Measurements from ENCODE around the gene HDAC9.

The HDAC9 gene

DNA sequence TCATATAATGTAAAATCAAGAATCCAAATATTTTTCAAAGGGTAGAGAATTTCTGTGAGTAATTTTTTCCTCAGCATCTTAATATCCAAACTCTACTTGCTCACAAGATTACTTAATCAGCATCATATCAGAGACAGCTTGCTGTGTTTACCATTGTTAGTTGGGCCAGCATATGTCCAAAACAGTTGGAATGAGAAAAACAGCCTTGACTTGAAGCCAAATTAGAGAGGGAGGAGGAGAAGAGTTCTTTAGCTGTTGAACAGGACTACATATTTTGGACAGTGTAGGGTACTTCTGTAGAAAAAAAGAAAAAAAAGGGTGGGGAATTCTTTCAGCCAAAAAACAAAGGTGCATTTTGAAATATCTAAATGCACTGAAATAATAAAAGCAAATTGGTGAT, 69.8 kb downstream of the HDAC9 start:
- TF ChIP-seq, protein P1, sequence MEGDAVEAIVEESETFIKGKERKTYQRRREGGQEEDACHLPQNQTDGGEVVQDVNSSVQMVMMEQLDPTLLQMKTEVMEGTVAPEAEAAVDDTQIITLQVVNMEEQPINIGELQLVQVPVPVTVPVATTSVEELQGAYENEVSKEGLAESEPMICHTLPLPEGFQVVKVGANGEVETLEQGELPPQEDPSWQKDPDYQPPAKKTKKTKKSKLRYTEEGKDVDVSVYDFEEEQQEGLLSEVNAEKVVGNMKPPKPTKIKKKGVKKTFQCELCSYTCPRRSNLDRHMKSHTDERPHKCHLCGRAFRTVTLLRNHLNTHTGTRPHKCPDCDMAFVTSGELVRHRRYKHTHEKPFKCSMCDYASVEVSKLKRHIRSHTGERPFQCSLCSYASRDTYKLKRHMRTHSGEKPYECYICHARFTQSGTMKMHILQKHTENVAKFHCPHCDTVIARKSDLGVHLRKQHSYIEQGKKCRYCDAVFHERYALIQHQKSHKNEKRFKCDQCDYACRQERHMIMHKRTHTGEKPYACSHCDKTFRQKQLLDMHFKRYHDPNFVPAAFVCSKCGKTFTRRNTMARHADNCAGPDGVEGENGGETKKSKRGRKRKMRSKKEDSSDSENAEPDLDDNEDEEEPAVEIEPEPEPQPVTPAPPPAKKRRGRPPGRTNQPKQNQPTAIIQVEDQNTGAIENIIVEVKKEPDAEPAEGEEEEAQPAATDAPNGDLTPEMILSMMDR (IDR thresholded peaks at IDR 0.05), result no peak
- TF ChIP-seq ZFX (IDR thresholded peaks at IDR 0.05; ENCODE audit: borderline replicate concordance), result no peak
- no peak overlapping the region for H3K27ac ChIP-seq

DNA sequence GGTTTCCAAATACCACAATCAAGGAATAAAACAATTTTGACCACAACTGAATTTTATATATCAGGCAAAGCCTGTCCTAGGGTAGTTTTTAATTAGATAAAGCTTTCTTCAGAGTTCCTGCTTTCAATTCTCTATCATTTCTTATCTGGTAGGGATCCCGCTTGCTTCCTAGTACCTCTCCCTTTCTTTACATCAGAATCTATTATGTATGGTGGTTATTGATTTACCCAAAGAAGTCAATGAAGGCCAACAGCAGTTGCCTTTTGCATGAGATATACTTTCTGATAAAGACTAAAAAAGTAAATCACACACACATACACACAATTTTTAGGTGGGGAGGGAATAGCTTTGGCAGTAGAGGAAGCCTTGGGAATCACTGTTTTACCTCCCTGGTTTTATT, 70.7 kb downstream of the HDAC9 start:
- TF ChIP-seq, protein P1 (IDR thresholded peaks at IDR 0.05), result no peak
- TF ChIP-seq ZFX (IDR thresholded peaks at IDR 0.05; ENCODE audit: borderline replicate concordance), result no peak
- no peak overlapping the region for H3K27ac ChIP-seq

DNA sequence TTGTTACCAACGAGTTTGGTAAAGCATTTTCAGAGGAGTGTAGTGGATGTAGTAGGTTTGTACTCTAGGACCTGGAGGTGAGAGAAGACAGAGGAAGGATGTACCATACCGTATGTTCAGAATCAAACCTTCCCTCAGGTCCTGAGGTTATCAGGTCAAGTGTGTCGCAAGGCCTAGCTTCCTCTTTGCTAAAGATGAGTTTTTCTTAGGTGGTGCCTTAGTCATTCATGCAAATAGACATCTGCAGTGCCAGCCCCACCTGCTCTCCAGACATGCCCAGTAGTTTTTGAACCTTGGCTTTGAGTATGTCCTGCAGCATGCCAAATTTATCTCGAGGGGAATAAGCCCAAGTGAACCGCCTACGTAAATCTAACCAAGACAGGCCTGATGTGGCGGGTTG, 71.3 kb downstream of the HDAC9 start:
- H3K27ac ChIP-seq, result no peak overlapping the region
- TF ChIP-seq, protein P1 (IDR thresholded peaks at IDR 0.05), result no peak
- TF ChIP-seq ZFX (IDR thresholded peaks at IDR 0.05; ENCODE audit: borderline replicate concordance), result no peak

DNA sequence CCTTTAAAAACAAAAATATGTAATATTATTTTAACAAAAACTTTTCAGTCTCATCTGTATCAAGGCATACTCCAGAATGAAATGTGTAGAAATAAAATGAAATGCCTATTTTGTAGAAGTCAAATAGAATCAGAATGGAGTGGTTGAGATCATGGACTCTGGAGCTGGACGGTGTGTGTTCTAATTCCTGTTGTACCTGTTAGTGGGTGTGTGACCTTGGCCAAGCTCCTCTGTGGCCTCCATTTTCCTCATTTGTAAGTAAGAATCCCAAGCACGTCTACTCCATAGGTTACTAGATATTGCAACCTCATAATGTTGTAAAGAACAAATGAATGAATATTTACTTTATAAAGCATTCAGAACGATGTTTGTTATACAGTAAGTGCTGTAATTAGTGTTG, 74.9 kb downstream of the HDAC9 start:
- TF ChIP-seq, protein P1 (IDR thresholded peaks at IDR 0.05), result no peak
- TF ChIP-seq ZFX (IDR thresholded peaks at IDR 0.05; ENCODE audit: borderline replicate concordance), result no peak
- H3K27ac ChIP-seq, result no peak overlapping the region

DNA sequence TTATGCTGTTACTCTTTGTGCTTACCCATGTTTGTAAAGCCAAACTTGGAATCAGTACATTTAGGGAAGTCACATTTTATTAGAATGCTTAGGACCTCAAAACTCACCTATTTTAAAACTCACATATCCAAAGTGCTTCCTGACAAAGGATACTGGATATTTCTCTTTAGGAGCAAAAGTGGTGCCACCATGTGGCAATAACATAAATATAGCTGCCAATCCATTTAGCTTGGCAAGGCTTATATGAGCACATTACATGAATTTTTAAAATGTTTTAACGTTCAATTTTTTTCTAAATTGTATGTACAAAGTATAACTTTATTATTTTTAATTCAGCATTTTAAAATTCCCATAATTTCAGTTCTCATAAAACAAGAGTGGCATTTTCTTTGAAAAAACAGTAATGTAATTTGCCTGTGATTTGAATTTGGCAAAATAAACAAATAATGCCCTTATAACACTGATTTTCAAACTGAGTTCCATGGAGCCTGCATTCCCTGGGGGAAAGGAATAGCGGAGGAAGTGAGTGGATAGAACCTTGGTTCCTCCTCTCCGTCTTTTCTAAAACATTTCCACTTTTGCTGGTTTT, 75.4 kb downstream of the HDAC9 start:
- no peak for TF ChIP-seq ZFX (IDR thresholded peaks at IDR 0.05; ENCODE audit: borderline replicate concordance)
- TF ChIP-seq, protein P1 (IDR thresholded peaks at IDR 0.05), result peak; percentile 85
- H3K27ac ChIP-seq, result no peak overlapping the region

DNA sequence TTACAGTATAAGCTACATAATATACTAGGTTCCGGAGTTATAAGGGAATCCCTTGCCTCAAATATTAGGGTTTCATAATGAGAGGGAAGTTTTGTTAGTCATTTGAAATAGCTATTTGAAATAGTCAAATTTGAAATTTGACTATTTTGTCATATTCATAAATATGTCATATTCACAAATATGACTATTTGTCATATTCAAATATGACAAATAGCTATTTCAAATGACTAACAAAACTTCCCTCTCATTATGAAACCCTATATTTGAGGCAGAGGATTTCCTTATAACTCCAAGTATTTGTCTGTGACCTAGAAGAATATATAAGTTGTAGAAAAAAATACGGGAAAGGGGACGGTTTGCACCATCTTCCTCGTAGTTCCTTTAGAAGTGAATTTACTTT, 76.6 kb downstream of the HDAC9 start:
- H3K27ac ChIP-seq, result no peak overlapping the region
- TF ChIP-seq, protein P1 (IDR thresholded peaks at IDR 0.05), result no peak
- no peak for TF ChIP-seq ZFX (IDR thresholded peaks at IDR 0.05; ENCODE audit: borderline replicate concordance)

DNA sequence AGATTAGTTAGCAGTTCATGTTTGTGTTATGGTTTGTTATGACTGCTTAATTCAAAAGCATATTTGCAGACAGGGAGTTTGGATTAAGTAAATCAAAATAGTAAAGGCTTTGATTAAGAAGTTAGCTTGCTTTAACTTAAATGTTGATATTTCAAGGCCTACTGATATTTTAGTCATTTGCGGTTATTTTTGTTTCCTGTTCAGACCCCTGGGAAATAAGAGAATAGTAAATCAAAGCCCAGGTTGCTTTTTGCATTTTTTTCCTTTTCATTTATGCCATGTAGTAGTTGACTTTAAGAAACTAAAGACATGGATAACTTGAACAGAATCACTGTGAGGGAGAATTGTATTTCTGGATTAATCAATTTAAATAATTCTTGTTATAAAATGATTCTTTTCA, 77.3 kb downstream of the HDAC9 start:
- TF ChIP-seq ZFX (IDR thresholded peaks at IDR 0.05; ENCODE audit: borderline replicate concordance), result no peak
- no peak overlapping the region for H3K27ac ChIP-seq

All from 22Rv1 (cell line).